NCI-H1417 (cell line): ENCODE data around the gene CCNQ.

Experiments used
- DNase-seq, 3 experiments: peaks; one replicate each; lab custom pipeline; 2025; lab: John Stamatoyannopoulos, UW

Gene CCNQ

GRCh38 chrX:153576239-153576870 lies 22.6 kb downstream of the CCNQ start:
- no peak for DNase-seq

GRCh38 chrX:153573984-153574383 lies 25.0 kb downstream of the CCNQ start:
- peak in 1 of 3 experiments; percentile 23 for DNase-seq

DNA sequence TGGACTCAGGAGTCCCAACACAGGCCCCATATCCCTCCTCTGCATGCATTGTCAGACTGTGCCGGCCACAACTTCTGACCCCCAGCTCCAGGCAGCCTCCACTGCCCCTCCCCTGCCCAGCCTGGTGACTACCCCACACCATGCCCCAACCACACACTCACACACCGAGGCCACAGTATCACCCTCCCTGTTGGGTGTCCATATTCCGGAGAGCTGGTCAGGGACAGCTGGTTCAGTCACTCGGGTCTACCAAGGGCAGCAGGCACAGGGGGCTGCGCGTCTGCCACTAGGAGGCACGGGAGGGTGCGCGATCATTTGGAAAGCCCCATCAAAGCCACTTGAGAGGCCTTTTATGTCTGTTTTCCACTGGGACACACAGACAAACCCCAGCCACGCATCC lies 26.3 kb downstream of the CCNQ start:
- DNase-seq, result no peak

DNA sequence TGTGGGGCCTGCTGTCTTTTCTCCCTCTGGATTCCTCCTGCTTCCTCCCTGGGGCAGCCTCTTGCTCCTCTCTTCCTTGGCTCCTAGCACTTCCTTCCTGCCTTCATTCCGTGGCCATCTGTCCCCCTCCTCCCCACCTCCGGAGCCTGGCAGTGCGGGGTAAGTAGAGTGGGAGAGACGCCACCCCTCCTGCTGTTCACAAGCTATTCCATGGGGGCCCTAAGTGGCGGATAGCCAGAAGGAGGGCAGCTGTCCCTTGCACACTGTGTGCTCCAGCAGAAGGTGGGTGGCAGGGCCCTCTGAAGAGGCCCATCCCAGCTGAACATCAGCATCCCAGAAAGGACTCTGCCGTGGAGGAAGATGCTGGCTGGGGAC lies 27.4 kb downstream of the CCNQ start:
- no peak for DNase-seq

DNA sequence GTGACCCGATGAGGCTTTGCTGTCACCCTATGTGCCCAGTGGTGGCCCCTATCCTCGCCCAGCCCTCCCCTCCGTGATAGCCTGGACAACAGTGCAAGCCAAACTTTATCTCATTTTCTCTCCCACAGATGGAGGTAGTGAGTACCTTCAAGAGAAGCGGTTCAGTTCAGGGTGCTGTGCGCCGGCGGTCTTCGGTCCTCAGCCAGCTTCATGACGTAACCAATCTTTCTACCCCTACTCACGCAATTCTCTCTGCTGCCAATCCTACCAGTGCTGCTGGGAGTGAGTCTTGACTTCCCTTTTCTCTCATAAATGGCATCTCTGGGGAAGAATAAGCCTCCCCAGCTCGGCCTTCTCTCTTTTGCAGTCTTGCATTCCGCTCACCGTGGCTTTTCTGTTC lies 29.5 kb downstream of the CCNQ start:
- no peak for DNase-seq

- no peak for DNase-seq
These were observed 30.4 kb downstream of the CCNQ start for GRCh38 chrX:153568451-153569011.

- no peak for DNase-seq
These were observed 32.9 kb downstream of the CCNQ start for GRCh38 chrX:153565996-153566580.

DNA sequence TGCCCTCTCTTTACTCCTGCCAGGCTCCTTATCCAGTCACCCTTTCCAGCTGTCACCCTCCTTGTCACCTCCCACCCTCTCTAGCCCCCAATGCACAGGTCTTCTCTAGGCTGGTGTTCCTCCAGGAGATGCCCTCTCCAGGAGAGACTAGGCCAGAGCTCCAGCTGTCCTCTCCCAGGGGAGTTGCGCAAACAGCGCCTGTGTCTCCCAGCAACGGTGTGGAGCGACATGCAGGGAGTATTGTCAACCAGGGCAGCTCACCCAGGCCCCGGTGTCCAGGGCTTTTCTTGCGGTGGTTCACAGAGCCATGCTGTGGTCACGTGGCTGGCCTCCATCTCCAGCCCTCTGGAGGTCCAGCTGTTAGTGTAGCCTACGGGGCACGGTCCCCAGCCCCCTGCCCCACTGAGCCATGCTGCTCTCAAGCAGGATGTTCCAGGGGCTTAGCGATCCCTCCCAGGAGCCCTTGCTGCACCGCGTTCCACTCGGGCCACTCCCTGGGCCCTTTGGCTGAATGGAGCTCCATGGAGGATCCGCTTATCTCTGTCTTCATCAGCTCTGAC lies 34.8 kb downstream of the CCNQ start:
- DNase-seq, result peak in 1 of 3 experiments; percentile 45

DNA sequence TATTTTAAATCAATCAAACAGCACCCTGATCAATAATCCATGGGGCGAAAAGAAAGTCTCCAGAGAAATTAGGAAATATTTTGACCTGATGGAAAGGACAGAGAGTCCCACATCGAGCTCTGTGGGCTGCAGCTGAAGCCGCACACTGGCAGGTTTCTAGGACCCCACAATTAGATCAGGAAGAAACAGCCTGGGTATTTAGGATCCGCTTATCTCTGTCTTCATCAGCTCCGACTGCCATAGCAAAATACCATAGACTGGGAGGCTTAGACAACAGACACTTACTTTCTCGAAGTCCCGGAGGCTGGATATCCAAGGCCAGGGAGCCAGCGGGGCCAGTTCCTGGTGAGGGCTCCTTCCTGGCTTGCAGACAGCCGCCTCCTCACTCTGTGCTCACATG lies 36.4 kb downstream of the CCNQ start:
- DNase-seq, result no peak

DNA sequence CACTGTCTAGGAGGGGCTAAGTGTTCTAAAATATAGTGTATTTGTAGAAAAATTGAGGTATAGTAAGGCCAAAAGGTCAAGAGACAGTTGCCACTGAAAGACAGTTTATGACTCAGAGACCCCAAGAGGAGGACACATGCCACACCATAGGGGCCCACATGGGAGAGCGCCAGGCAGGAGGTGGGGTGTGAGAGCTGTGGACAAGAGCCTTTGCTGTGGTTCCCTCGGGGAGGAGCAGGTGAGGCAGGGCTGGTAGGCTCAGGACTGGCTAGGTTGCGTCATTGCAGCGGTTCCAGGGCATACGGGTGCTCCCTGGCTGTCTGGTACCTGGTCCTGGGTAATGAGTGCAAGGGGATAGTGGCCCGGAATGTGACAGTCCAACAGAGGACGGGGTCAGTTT lies 37.6 kb downstream of the CCNQ start:
- no peak for DNase-seq

DNA sequence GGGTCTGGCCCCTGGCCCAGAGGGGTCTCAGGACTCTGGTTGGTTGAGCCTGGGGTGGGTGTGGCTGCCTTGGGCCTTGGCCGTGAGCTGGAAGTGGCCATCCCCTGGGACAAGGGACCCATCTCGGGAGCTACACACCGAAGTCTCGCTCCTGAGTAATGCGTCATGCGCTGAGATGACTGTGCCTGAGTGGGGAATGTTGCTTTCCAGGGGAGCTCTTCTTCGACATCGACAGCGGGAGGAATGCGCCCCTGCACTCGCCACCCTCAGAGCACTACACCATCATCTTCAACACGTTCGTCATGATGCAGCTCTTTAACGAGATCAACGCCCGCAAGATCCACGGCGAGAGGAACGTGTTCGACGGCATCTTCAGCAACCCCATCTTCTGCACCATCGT lies 38.5 kb downstream of the CCNQ start:
- no peak for DNase-seq

GRCh38 chrX:153560000-153560399 lies 38.9 kb downstream of the CCNQ start:
- DNase-seq, result no peak

GRCh38 chrX:153557618-153558355 lies 41.2 kb downstream of the CCNQ start:
- DNase-seq, result no peak

- DNase-seq, result no peak
These were observed 42.2 kb downstream of the CCNQ start for GRCh38 chrX:153556767-153557166.

DNA sequence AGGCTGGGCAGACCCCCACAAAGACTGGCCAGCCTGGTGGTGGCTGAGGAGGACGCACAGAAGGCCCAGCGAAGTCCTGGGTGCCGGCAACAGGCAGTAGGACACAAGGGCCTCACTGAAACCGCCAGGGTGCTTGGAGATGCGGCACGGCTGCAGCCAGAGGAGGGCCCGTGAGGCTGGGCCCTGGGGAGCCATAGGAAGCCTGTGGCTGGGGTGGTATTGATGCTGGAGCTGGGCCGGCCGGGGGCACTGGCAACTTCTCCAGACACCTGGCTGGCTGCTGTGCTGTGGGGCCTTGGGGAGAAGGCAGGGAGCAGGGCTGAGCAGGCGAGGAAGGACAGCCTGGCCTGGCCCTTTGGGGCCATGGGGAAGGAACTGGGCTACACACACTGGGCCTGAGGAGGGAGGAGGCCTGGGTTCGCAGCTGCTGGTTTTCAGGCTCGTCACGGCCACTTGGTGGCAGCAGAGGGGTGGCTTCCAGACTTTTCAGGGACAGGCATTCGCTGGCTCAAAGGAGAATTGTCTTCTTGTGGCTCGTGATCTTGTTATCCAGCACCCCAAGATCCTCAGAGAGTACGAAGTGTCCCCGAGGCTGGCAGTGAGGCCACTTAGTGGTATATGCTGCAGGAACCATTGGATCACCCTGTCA lies 44.3 kb downstream of the CCNQ start:
- peak; percentile 41 to 65 (median 44) for DNase-seq

GRCh38 chrX:153551135-153551534 lies 47.8 kb downstream of the CCNQ start:
- DNase-seq, result no peak

DNA sequence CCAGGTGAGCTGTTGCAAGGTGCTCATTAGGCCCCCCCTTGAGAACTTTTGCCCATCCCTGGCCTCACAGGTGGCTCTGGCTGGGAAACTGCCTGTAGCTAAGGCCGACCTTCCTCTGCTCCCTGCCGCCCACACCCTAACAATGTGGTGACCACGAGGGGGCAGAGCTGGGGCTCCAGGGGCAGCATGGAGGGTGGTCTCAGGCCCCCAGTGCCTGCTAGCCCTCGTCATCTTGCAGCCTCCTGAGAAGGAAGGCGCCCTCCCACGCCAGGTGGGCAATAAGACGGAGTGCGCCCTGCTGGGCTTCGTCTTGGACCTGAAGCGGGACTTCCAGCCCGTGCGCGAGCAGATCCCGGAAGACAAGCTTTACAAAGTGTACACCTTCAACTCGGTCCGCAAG lies 49.1 kb downstream of the CCNQ start:
- DNase-seq, result no peak

DNA sequence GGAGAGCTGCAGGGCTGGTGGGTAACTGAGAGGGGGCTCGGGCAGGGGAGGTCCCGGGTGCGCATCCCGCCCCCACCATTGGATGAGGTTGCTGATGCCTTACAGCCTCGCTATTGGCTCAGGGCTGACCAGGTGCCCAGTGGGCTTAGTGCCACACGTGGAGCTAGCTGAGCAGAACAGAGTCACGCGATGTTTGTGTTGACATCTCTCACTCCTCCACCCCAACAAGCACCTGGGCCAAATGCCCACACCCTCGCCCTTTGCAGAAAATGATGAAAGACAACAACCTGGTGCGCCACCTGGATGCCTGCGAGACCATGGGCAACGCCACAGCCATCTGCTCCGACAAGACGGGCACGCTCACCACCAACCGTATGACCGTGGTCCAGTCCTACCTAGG lies 49.7 kb downstream of the CCNQ start:
- no peak for DNase-seq

GRCh38 chrX:153547195-153547594 lies 51.7 kb downstream of the CCNQ start:
- no peak for DNase-seq

DNA sequence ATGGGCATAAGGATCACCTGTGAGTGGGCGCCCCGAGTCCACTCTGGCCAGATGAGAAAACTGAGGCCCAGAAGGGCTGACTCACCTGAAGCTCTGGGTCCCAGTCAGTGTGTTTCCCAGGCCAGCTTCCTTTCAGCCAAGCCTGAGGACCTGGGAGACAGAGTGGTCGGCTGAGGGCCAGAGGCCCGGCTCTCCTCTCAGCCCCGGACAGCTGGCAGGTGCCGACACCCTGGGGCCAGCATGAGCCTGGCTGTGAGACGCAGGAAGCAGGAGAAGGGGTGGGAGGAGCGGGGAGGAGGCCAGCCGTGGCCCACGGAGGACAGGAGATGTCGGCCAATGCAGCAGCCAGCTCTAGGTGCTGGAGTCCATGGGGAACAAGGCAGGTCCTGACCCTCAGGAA lies 52.6 kb downstream of the CCNQ start:
- DNase-seq, result no peak

DNA sequence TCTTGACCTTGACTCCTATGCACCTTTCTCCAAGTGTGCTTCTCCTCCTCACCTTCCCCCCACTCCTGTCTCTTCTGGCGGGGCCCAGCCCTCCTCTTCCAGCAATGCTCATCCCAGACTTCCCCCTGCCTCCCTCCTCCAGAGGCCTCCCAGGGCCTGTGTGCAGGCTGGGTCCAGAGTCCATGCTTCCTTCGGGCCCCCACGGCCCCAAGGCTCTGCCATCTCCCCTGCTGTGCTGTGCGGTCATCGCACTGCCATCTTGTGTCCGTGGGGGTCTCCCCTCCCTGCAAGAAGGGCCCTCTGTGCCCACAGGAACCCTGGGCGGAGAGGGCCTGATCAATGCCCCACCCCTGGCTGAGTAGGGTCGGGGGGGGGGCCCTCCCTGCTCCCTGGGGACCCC lies 54.2 kb downstream of the CCNQ start:
- DNase-seq, result no peak

DNA sequence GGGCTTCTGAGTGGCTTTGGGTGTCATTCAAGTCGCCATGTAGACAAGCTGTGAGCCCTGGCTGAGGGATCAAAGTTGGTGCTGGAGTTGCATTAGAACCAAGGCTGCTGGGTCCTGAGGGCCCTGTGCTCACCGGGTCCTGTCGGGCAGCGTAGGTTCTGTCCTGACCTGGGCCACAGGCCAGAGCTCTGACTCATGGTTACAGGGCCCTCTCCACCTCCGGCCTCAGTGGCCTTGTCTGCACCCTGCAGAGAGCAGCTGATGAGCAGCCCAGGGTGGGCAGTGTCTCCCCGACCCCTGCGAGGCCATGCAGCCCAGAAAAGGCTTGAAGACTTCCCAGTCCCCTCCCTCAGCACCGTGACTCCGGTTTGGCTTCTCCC lies 59.0 kb downstream of the CCNQ start:
- DNase-seq, result no peak
